ENCODE results near the gene SPINK9. TPM values are rescaled to one million over a fixed set of nuclear protein-coding genes. Genes with fewer than 3 reads are reported as not detected.
"Not testable (repeated sequence)": the region's sequence is repeated elsewhere in the genome, so short reads cannot be mapped to it uniquely, and the experiment has no call there.

Gene SPINK9, protein sequence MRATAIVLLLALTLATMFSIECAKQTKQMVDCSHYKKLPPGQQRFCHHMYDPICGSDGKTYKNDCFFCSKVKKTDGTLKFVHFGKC
- not detected for total RNA-seq

GRCh38 chr5:148335259-148335658, at the start of gene SPINK9:
Gene SPINK9 (plus strand): TSS chr5:148335559. CDS start chr5:148335614, 55 bp downstream.
- Mint-ChIP-seq H3K27me3 (ENCODE audit: low read depth) (peaks cover 1% of the 10 kb centered on the region), H3K4me3 (no peak within 1 kb of the TSS), H3K4me1 (ENCODE audit: low read depth) (no peaks in the 10 kb centered on the region), H3K9me3 (peaks cover 7% of the 10 kb centered on the region), H3K36me3 (ENCODE audit: insufficient read depth) (peaks cover 3% of the 10 kb centered on the region)
- ATAC-seq (no peak), DNase-seq (no peak)

GRCh38 chr5:148290271-148291195, 44.8 kb upstream of the SPINK9 start:
- Mint-ChIP-seq H3K36me3 (ENCODE audit: insufficient read depth) (no peaks in the 10 kb centered on the region), H3K4me1 (ENCODE audit: low read depth) (no peaks in the 10 kb centered on the region), H3K27me3 (ENCODE audit: low read depth) (peaks cover 2% of the 10 kb centered on the region), H3K9me3 (no peaks in the 10 kb centered on the region), H3K4me3 (no peak overlapping the region)
- ATAC-seq (no peak), DNase-seq (no peak)

GRCh38 chr5:148297731-148298130, 37.6 kb upstream of the SPINK9 start:
- Mint-ChIP-seq H3K9me3 (no peaks in the 10 kb centered on the region), H3K4me1 (ENCODE audit: low read depth) (peaks cover 4% of the 10 kb centered on the region), H3K36me3 (ENCODE audit: insufficient read depth) (no peaks in the 10 kb centered on the region), H3K27me3 (ENCODE audit: low read depth) (no peaks in the 10 kb centered on the region), H3K4me3 (no peak overlapping the region)
- ATAC-seq (no peak), DNase-seq (no peak)

GRCh38 chr5:148306446-148306845, 28.9 kb upstream of the SPINK9 start:
- Mint-ChIP-seq H3K36me3 (ENCODE audit: insufficient read depth) (peaks cover 1% of the 10 kb centered on the region), H3K27me3 (ENCODE audit: low read depth) (peaks cover 8% of the 10 kb centered on the region), H3K4me1 (ENCODE audit: low read depth) (no peaks in the 10 kb centered on the region), H3K9me3 (peaks cover 13% of the 10 kb centered on the region), H3K4me3 (no peak overlapping the region)
- ATAC-seq (no peak), DNase-seq (no peak)

DNA sequence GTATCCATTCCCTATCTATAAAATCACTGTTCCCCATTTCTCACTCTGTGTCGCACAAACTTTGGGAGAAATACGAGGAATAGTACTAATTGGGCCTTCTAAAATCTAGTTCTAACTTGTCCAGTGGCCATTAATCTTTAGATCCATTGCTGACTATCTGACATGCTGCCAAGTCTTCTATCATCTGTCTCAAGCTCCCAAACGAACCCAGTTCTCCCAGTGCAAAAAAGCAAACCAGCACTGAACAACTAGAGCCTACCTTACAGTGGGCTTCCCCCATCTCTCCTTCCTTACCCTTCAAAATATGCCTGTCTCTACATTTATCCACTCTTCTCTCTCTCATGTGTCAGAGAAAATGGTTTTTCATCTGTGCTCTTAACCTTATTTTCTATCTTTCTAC, 26.3 kb upstream of the SPINK9 start:
- Mint-ChIP-seq H3K36me3 (ENCODE audit: insufficient read depth) (peaks cover 1% of the 10 kb centered on the region), H3K27me3 (ENCODE audit: low read depth) (peaks cover 8% of the 10 kb centered on the region), H3K9me3 (peaks cover 13% of the 10 kb centered on the region), H3K4me1 (ENCODE audit: low read depth) (no peaks in the 10 kb centered on the region), H3K4me3 (no peak overlapping the region)
- ATAC-seq = no peak
- DNase-seq = no peak

DNA sequence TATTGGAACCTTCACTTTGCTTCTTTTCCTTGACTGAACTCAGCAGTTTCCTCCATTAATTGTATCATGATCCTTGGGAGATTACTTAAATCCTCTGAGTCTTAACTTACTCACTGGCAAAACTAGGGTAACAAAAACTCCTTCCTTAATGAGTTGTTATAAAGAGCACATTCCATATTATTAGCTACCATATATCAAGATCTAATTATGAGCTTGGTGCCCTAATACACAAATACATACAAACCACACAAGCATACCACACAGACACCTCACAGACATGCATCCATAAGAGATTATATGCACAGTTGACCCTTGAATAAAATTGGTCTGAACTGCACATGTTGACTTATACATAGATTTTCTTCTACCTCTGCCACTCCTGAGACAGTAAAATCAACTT, 25.6 kb upstream of the SPINK9 start:
- DNase-seq (no peak), ATAC-seq (no peak)
- Mint-ChIP-seq H3K27me3 (ENCODE audit: low read depth) (peaks cover 8% of the 10 kb centered on the region), H3K4me3 (no peak overlapping the region), H3K9me3 (peaks cover 13% of the 10 kb centered on the region), H3K36me3 (ENCODE audit: insufficient read depth) (peaks cover 1% of the 10 kb centered on the region), H3K4me1 (ENCODE audit: low read depth) (no peaks in the 10 kb centered on the region)

DNA sequence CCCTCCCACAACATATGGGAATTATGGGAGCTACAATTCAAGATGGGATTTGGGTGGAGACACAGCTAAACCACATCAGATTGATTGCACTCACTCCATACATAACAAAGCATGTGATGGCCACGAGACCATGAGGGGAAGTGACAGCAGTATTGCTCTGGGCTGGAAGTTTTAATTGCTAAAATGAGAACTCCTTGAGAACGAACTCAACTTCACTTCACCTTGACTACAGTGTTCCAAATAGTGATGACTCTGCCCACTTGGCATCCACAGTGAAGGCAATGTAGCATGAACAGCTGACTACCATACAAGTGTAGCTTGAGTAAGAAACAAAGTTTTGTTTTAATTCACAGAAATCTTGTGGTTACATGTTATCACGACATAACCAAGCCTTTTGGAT, 23.9 kb upstream of the SPINK9 start:
- no peak for ATAC-seq
- Mint-ChIP-seq H3K9me3 (peaks cover 13% of the 10 kb centered on the region), H3K36me3 (ENCODE audit: insufficient read depth) (peaks cover 1% of the 10 kb centered on the region), H3K4me3 (no peak overlapping the region), H3K4me1 (ENCODE audit: low read depth) (no peaks in the 10 kb centered on the region), H3K27me3 (ENCODE audit: low read depth) (peaks cover 6% of the 10 kb centered on the region)
- no peak for DNase-seq

- Mint-ChIP-seq H3K4me3 (no peak within 1 kb of the TSS), H3K27me3 (ENCODE audit: low read depth) (peaks cover 6% of the 10 kb centered on the region), H3K36me3 (ENCODE audit: insufficient read depth) (peaks cover 1% of the 10 kb centered on the region), H3K9me3 (peaks cover 13% of the 10 kb centered on the region), H3K4me1 (ENCODE audit: low read depth) (no peaks in the 10 kb centered on the region)
- ATAC-seq (no peak), DNase-seq (no peak)
These were observed 23.2 kb upstream of the SPINK9 start, which contains the start of gene SPINK7 for GRCh38 chr5:148312153-148312552. Gene SPINK7 (plus strand): TSS chr5:148312423. CDS start chr5:148312484, 61 bp downstream.

DNA sequence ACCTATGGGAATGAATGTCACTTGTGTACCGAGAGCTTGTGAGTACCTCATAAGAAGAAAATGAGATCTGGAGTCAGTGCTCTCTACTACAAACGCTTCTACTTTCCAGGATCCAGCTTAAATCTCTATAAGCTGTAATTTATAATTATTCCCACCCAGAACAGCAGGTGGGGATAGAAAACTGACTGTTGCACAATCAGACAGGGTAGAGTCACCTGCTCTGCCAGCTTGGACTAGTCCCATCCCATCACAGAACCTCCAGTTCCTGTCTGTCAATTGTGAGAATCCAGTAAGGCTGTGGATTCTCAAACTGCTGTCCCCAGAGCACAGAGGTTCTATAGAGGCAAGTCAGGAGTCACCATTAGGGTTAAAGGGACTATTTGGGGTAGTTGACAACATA, 21.2 kb upstream of the SPINK9 start:
- Mint-ChIP-seq H3K4me3 (no peak overlapping the region), H3K9me3 (peaks cover 6% of the 10 kb centered on the region), H3K36me3 (ENCODE audit: insufficient read depth) (no peaks in the 10 kb centered on the region), H3K4me1 (ENCODE audit: low read depth) (no peaks in the 10 kb centered on the region), H3K27me3 (ENCODE audit: low read depth) (peaks cover 1% of the 10 kb centered on the region)
- DNase-seq (no peak), ATAC-seq (no peak)

- DNase-seq (no peak), ATAC-seq (no peak)
- Mint-ChIP-seq H3K4me1 (ENCODE audit: low read depth) (peaks cover under 1% of the 10 kb centered on the region), H3K4me3 (no peak overlapping the region), H3K36me3 (ENCODE audit: insufficient read depth) (no peaks in the 10 kb centered on the region), H3K9me3 (peaks cover under 1% of the 10 kb centered on the region), H3K27me3 (ENCODE audit: low read depth) (peaks cover 1% of the 10 kb centered on the region)
These were observed 20.6 kb upstream of the SPINK9 start for GRCh38 chr5:148314731-148315130.

DNA sequence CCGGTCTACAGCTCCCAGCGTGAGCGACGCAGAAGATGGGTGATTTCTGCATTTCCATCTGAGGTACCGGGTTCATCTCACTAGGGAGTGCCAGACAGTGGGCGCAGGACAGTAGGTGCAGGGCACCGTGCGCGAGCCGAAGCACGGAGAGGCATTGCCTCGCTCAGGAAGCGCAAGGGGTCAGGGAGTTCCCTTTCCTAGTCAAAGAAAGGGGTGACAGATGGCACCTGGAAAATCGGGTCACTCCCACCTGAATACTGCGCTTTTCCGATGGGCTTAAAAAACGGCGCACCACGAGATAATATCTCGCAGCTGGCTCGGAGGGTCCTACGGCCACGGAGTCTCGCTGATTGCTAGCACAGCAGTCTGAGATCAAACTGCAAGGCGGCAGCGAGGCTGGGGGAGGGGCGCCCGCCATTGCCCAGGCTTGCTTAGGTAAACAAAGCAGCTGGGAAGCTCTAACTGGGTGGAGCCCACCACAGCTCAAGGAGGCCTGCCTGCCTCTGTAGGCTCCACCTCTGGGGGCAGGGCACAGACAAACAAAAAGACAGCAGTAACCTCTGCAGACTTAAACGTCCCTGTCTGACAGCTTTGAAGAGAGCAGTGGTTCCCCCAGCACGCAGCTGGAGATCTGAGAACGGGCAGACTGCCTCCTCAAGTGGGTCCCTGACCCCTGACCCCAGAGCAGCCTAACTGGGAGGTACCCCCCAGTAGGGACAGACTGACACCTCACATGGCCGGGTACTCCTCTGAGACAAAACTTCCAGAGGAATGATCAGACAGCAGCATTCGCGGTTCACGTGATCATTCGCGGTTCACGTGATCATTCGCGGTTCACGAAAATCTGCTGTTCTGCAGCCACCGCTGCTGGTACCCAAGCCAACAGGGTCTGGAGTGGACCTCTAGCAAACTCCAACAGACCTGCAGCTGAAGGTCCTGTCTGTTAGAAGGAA, 15.1 kb upstream of the SPINK9 start:
- not testable (repeated sequence) for H3K36me3 Mint-ChIP-seq (ENCODE audit: insufficient read depth); H3K9me3 Mint-ChIP-seq; H3K4me1 Mint-ChIP-seq (ENCODE audit: low read depth); H3K27me3 Mint-ChIP-seq (ENCODE audit: low read depth); ATAC-seq; DNase-seq
- peak overlapping the region; percentile 79 for H3K4me3 Mint-ChIP-seq

- Mint-ChIP-seq H3K36me3 (ENCODE audit: insufficient read depth) (peaks cover 3% of the 10 kb centered on the region), H3K4me3 (no peak overlapping the region), H3K4me1 (ENCODE audit: low read depth) (no peaks in the 10 kb centered on the region), H3K9me3 (peaks cover 19% of the 10 kb centered on the region), H3K27me3 (ENCODE audit: low read depth) (peaks cover 3% of the 10 kb centered on the region)
- ATAC-seq (no peak), DNase-seq (no peak)
These were observed 2.0 kb upstream of the SPINK9 start for GRCh38 chr5:148333262-148333849.

GRCh38 chr5:148336704-148337435, 1.5 kb downstream of the SPINK9 start:
- no peaks in the 10 kb centered on the region for H3K4me1 Mint-ChIP-seq (ENCODE audit: low read depth)
- no peak for ATAC-seq
- H3K4me3 Mint-ChIP-seq = no peak overlapping the region
- peaks cover 2% of the 10 kb centered on the region for H3K36me3 Mint-ChIP-seq (ENCODE audit: insufficient read depth)
- H3K9me3 Mint-ChIP-seq = no peaks in the 10 kb centered on the region
- H3K27me3 Mint-ChIP-seq (ENCODE audit: low read depth) = no peaks in the 10 kb centered on the region
- DNase-seq = no peak

Data from activated T-cell treated with anti-CD3 and anti-CD28 coated beads, Interleukin-2, amount 50 U/mL, for 4 hours (primary cell).